Right lung (tissue), 5 donors: ENCODE data around the gene PCCA. TPM values are rescaled to one million over a fixed set of nuclear protein-coding genes. Genes with fewer than 3 reads are reported as not detected.
"Not testable (repeated sequence)": the region's sequence is repeated elsewhere in the genome, so short reads cannot be mapped to it uniquely, and the experiment has no call there.

Experiments
- DNase-seq, 2 donors: peaks; one replicate each; pipeline ENCODE4 v3.0.0-alpha.2; 2013
- polyA plus RNA-seq, 5 donors: library from polyadenylated mRNA; unstranded; fragments of 120-200 nt; gene quantifications; one replicate each; pipeline versions ENCODE4 v1.2.1 to v1.2.3, GENCODE V29; 2013; ENCODE audit warnings: inconsistent platforms in 1 of 5, low replicate concordance in 1 of 5; ENCODE audit not compliant: insufficient read length in 5 of 5, insufficient read depth in 1 of 5

The PCCA gene
- polyA plus RNA-seq, 5 donors, result 31.4 to 46.6 (median 43.3) TPM

- DNase-seq, result no peak
Observed at GRCh38 chr13:100300243-100300642, 211.3 kb downstream of the PCCA start.

DNA sequence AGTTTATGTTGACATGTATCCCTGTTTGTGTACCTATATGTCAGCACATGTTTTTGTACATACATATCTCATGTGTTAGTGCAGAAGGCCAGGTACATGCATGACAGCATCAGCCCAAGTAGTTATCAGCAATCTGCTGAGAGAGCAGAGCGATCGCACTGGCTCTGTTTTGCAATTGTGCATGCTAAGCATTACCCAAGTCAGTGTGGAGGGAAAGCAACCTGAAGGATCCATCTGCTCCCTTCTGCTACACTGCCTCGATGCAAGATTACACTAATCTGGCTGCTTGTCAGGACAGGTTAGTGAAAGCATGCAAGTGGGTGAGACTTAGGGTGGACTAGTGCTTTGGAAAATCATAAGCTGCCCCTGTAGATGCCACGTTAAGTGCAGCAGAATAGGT is 211.8 kb downstream of the PCCA start:
- no peak for DNase-seq

DNA sequence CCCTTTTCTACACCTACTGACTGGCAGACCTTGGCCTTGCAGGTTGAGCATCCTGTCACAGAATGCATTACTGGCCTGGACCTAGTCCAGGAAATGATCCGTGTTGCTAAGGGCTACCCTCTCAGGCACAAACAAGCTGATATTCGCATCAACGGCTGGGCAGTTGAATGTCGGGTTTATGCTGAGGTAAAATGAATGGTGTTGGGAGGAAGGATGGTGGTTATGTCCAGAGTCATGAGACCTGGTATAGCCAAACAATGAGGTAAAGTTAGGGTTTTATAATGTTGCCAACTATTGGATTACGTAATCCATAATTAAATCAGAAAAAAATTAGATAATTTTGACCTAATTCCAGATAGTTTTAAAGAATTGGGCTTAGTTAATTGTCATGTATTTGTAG is 212.5 kb downstream of the PCCA start:
- DNase-seq, result peak in 1 of 2 donors; percentile 7

DNA sequence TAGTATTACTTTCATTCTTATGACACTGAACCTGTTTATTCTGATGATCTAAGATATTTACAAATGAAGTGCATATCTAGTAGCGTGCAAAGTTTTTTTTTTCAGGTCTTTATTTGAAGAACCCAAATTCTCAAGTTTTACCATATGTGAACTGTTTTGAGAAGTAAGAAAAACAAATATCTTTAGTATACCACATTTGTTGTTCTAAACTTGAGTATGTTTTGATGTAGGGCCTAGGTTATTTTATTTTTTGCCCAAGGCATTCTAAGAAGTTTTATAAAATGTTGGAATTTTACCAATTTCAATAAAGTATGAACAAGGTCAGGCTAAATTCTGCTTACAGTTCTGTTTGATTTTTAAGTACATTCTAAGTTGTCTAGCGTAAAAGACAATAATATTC is 213.5 kb downstream of the PCCA start:
- no peak for DNase-seq

DNA sequence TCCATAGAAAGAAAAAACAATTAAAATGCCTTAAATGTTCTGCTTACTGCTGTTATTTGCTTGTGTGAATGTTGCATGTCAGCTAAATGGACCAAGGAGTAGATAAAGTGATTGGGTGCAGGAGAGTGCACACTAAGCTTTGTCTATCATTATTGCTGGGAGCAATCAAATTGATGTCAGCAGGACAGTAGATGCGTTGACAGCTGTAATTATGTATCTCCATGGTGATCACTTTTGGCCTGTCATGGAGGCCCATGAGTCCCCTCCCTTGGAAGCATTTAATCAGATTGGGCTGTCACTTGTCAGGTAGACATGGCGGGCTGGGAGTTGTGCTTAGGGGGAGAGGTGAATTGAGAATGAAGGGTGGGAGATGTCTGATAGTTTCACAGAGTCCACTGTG is 215.3 kb downstream of the PCCA start:
- no peak for DNase-seq

GRCh38 chr13:100305398-100305797 is 216.5 kb downstream of the PCCA start:
- no peak for DNase-seq

DNA sequence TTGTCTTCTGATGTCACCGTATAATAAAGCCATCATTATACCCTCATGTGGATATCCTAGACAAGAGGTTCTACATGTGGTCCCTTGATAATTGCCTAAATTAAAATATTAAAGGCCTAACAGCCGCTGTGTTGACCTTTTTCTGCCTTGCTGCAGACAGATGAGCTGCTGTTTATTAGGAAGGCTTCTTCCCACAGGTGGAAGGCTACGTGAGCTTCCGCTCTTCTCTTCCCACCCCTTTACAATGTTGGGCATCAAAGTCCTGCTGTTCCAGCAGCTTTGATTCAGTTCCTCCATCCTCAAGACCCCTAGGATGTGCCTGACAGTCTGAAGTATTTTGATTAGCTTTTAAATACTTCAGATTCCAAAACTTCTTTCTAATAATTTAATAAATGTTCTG is 217.1 kb downstream of the PCCA start:
- no peak for DNase-seq

DNA sequence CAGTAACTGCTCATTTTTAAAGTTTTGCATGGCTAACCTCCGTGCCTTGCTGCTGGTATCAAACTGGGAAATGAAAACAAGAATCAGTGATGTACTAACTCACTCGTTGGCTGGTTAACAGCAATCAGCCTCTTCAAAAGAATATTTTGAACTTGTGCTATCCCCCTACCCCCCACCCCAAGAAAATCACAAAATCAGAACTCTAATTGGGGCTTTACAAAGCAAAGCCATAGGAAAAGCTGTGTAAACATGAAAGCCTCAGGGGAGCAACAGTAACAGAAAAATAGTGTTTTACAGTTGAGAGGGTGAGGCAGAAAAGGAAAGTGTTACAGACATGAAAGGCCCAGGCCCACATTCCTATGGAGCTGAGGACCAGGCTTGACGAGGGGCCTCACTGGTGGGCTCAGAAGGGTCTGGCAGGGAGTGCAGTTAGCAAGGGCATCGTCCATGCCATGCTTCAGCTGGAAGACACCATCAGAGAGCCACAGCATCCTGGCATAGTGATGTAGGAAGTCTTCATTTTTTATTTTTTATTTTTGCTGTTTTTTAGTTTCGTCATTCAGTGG is 217.6 kb downstream of the PCCA start:
- no peak for DNase-seq

GRCh38 chr13:100314132-100314910 is 225.4 kb downstream of the PCCA start:
- no peak for DNase-seq

DNA sequence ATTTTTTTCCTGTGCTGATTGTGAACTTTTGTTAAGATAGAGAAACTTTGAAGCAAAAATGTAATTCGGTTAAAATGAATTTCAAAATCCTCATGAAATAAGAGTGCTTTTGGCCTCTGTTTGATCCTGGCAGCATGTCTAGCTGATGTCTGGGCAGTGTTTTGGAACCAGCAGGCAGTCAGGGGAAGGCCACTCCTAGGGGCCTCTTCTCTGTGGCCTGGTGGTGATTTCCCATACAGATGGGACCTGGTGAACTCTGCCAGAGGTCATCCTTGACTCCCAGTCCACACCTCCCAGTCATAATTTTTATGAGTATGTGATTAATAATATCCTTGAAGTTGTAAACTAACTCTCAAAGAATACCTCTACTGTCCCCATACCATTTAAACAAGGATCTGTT is 226.6 kb downstream of the PCCA start:
- no peak for DNase-seq

DNA sequence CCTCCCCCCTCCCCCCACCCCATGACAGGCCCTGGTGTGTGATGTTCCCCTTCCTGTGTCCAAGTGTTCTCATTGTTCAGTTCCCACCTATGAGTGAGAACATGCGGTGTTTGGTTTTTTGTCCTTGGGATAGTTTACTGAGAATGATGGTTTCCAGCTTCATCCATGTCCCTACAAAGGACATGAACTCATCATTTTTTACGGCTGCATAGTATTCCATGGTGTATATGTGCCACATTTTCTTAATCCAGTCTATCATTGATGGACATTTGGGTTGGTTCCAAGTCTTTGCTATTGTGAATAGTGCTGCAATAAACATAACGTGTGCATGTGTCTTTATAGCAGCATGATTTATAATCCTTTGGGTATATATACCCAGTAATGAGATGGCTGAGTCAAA is 229.6 kb downstream of the PCCA start:
- DNase-seq, result not testable (repeated sequence)

- no peak for DNase-seq
Observed at GRCh38 chr13:100323937-100324336, 235.0 kb downstream of the PCCA start.

DNA sequence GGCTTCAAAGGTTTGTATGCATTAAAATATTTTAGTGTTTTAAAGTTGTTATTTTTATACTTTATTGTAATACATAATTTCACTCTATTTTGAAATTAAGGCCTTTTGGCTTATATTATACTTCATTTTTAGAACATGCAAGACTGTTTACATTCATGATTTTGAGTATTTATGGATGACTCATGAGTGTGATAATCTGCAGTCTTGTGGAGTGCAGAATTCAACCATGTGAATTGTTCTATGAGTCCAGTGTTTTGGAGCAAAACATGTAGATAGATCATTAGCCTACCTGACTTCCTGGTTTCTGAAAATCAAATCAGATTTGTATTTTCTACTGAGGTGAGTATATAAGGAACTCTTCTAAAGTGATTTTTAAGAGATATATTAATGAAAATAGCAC is 241.8 kb downstream of the PCCA start:
- DNase-seq, result no peak

DNA sequence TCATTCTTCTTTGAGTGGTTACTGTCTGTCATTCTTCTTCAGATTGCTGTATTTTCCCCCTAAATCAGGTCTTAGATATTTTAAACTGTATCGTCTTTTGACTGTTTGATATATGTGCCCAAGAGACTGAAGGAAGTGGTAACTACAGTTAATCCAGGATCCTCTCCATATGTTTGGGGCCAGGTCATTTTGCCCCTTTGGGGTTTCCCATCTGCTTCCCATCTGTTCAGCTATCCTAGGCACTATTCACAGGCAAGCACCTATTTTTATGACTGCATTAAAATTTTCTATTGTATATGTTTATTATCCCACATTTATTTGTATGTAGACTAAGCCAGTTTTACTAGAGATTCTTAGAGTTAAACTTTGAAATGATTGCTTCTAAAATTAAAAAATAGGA is 244.2 kb downstream of the PCCA start:
- DNase-seq, result no peak

DNA sequence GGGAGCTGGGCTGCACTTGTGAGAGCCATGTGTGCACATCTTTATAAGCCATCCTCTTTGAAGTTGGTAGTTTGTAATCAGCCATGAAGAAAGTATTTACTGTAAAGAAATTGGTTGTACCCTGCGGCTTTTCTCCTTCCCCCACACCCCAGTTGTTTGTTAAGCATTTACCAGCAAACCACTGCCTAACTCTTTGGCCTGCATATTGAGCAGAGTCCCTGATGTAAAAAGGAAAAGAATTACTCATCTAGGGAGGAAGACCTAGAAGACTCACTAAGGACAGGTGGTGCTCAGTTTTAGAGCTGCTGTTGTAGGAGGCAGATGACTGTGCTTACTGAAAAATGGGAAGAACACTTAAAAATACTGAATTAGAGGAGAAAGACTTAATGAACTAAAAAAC is 245.3 kb downstream of the PCCA start:
- DNase-seq, result no peak

DNA sequence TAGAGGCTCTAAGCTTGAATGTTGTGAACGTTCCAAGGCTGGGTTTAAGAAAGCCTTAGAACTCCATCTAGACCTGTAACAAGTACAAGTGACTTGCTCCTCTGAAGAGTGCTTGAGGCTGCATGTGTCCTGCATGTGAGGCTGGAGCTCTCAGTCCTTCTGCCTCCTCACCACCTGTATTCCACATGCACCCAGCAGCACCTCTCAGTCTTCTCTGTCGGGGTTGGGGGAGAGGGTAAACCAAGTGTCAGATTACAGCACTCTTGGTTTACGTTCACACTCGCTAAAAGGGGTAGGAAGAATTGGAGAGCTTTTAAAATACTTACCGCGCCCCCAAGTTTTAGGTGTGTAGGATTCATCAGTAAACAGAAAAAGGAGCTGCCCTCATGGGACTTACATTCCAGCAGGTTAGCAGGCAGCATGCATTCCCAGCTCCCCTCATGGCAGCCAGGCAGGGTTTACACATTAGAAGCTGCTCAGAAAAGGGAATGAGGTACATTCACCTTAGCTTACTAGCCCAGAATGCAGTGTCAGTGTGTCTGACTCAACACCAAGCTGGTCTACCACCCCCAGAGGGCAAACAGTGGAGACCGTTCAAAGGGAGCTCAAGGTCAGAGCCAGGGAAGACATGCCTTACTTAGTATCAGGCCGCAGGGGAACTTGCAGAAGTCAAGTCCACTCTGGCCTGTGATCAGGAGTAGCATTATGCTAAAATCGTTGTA is 248.1 kb downstream of the PCCA start:
- DNase-seq, result no peak

DNA sequence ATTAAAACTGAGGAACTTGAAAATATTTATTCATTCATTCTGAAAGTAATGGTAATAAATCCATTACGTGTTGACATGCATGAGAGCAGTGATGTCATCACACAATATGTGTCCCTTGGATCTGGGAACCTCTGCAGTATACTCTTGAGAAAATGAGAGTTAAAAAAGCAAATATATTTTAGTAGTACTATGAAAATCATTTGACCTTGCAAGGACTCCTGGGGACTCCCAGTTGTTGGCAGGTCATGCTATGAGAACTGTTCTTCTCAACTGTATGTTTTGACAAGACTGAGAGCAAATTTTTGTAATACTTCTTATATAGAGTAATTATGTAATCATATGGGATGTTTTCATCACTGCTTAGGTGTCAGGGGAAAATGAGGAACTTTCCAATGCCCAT is 249.4 kb downstream of the PCCA start:
- DNase-seq, result no peak

- DNase-seq, result no peak
Observed at GRCh38 chr13:100339411-100339940, 250.6 kb downstream of the PCCA start.

DNA sequence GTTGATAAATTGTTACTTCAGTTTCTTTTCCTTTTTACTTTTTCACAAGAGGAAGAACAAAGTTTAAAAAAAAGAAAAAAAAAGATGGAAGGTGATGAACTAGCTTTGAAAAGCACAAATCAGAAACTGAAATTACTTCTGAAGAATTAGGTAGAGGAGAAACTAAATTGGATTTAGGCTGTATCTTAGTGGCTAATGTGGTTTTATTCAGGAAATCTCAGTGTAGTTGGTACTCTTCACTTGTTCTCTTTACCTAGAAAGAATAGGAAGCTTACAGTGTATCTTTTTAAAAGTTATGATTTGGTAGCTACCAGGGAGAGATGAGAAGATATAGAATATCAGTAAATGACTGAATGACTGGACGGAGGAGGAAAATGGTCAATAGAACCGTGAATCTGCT is 252.0 kb downstream of the PCCA start:
- no peak for DNase-seq

DNA sequence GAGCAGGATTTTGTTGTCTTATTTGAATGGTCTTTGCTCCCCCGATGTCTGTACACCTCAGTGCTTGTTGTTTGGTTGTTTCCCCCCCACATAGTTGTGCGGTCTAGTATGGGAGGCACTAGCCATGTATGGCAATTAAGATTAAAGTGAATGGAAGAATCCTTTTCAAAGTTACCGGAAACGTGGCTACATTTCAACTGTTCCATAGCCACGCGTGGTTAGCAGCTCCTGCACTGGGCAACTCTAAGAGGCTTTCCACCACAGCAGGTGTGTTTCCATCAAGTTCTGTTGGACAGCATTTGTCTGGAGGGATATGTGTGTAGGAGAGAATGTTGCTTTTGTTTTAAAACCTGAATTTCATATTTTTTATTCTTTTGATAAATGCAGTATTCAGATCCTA is 252.4 kb downstream of the PCCA start:
- DNase-seq, result no peak

DNA sequence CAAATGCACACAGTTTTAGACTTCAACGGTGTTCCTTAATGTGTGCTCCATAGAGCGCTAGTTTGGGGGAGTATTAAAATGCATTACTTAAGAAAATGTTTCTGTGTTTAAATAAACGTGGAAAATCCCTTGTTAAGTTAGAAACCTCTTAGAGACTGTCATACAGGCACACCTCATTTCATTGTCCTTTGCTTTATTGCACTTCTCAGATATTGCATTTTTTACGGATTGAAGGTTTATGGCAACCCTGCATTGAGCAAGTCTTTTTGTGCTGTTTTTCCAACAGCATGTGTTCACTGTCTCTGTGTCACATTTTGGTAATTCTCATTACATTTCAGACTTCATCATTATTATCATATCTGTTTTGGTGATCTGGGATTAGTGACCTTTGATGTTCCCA is 255.7 kb downstream of the PCCA start:
- no peak for DNase-seq

GRCh38 chr13:100347968-100348367 is 259.1 kb downstream of the PCCA start:
- DNase-seq, result no peak

- no peak for DNase-seq
Observed at GRCh38 chr13:100349594-100349993, 260.7 kb downstream of the PCCA start.
